NCI-H2081 treated with DMSO at 0.1 percent for 48 hours (cell line): Measurements from ENCODE around the gene C7orf25.
"Not testable (repeated sequence)": the region's sequence is repeated elsewhere in the genome, so short reads cannot be mapped to it uniquely, and the experiment has no call there.

Source experiments
- DNase-seq: peaks from one replicate; lab custom pipeline; 2025; lab: John Stamatoyannopoulos, UW

Gene C7orf25

GRCh38 chr7:42929449-42929848, 17.6 kb upstream of the C7orf25 start:
- DNase-seq = no peak

- no peak for DNase-seq
Measured at GRCh38 chr7:42928754-42929153, 16.9 kb upstream of the C7orf25 start.

GRCh38 chr7:42926204-42926603, 14.3 kb upstream of the C7orf25 start:
- DNase-seq = no peak

- no peak for DNase-seq
Measured at GRCh38 chr7:42925630-42926029, 13.8 kb upstream of the C7orf25 start.

- no peak for DNase-seq
Measured at GRCh38 chr7:42924223-42924838, 12.5 kb upstream of the C7orf25 start.

GRCh38 chr7:42922017-42922753, 10.3 kb upstream of the C7orf25 start:
- no peak for DNase-seq

GRCh38 chr7:42915356-42915755, 3.5 kb upstream of the C7orf25 start:
- no peak for DNase-seq

GRCh38 chr7:42914421-42915045, 2.7 kb upstream of the C7orf25 start:
- DNase-seq = no peak

- DNase-seq = no peak
Measured at GRCh38 chr7:42914009-42914408, 2.1 kb upstream of the C7orf25 start.

- DNase-seq = no peak
Measured at GRCh38 chr7:42913591-42913990, 1.7 kb upstream of the C7orf25 start.

- no peak for DNase-seq
Measured at GRCh38 chr7:42910306-42910705, 1.6 kb downstream of the C7orf25 start.

- DNase-seq = no peak
Measured at GRCh38 chr7:42907316-42907715, 4.6 kb downstream of the C7orf25 start.

GRCh38 chr7:42906181-42906580, 5.7 kb downstream of the C7orf25 start:
- DNase-seq = no peak

- no peak for DNase-seq
Measured at GRCh38 chr7:42902331-42902730, 9.5 kb downstream of the C7orf25 start.

- no peak for DNase-seq
Measured at GRCh38 chr7:42900842-42901241, 11.0 kb downstream of the C7orf25 start.

GRCh38 chr7:42893346-42894240, 18.3 kb downstream of the C7orf25 start:
- DNase-seq = no peak

GRCh38 chr7:42886893-42887505, 24.9 kb downstream of the C7orf25 start:
- no peak for DNase-seq

- no peak for DNase-seq
Measured at GRCh38 chr7:42886129-42886528, 25.7 kb downstream of the C7orf25 start.

- not testable (repeated sequence) for DNase-seq
Measured at GRCh38 chr7:42885183-42885582, 26.7 kb downstream of the C7orf25 start.

- no peak for DNase-seq
Measured at GRCh38 chr7:42883950-42884349, 27.9 kb downstream of the C7orf25 start.

- DNase-seq = no peak
Measured at GRCh38 chr7:42880392-42880791, 31.5 kb downstream of the C7orf25 start.

GRCh38 chr7:42878303-42878702, 33.6 kb downstream of the C7orf25 start:
- DNase-seq = no peak
